GM23248 (cell line): ENCODE data around the gene CIPC. TPM values are rescaled to one million over a fixed set of nuclear protein-coding genes. Genes with fewer than 3 reads are reported as not detected.

ENCODE experiments used
- DNase-seq: peaks from one replicate; pipeline ENCODE4 v3.0.0-alpha.2; 2015
- H2AFZ ChIP-seq: fragments of 200-600 bp; sonication (generic); 2 replicates; pipeline ENCODE4 v1.6.1; 2016; ENCODE audit warnings: antibody characterized with exemption
- H3F3A ChIP-seq: fragments of 200-600 bp; sonication (generic); 2 replicates; pipeline ENCODE4 v1.6.1; 2016; ENCODE audit warnings: mild to moderate bottlenecking, antibody characterized with exemption, mixed run types; ENCODE audit not compliant: insufficient read depth
- H3K27ac ChIP-seq: fragments of 200-600 bp; sonication (generic); 2 replicates; pipeline ENCODE4 v1.5.1; 2016; ENCODE audit warnings: mild to moderate bottlenecking
- H3K27me3 ChIP-seq: fragments of 200-600 bp; sonication (generic); replicated peaks from 2 replicates; pipeline ENCODE4 v1.6.1; 2016; ENCODE audit warnings: mild to moderate bottlenecking; ENCODE audit not compliant: insufficient read depth
- H3K36me3 ChIP-seq: fragments of 200-600 bp; sonication (generic); 2 replicates; pipeline ENCODE4 v1.6.1; 2016; ENCODE audit warnings: low read depth, mild to moderate bottlenecking
- H3K4me1 ChIP-seq: fragments of 200-600 bp; sonication (generic); 2 replicates; pipeline ENCODE4 v1.6.1; 2016; ENCODE audit warnings: mild to moderate bottlenecking; ENCODE audit not compliant: insufficient read depth
- H3K4me2 ChIP-seq: fragments of 200-600 bp; sonication (generic); one replicate; pipeline ENCODE4 v1.6.1; 2016; ENCODE audit warnings: mild to moderate bottlenecking; ENCODE audit not compliant: unreplicated experiment
- H3K4me3 ChIP-seq: fragments of 200-600 bp; sonication (generic); 2 replicates; pipeline ENCODE4 v1.5.1; 2016; ENCODE audit warnings: mild to moderate bottlenecking
- H3K79me2 ChIP-seq: fragments of 200-600 bp; sonication (generic); 2 replicates; pipeline ENCODE4 v1.6.1; 2016; ENCODE audit warnings: mild to moderate bottlenecking; ENCODE audit not compliant: insufficient read depth
- H3K9ac ChIP-seq: fragments of 200-600 bp; sonication (generic); 2 replicates; pipeline ENCODE4 v1.6.1; 2016; ENCODE audit warnings: mild to moderate bottlenecking
- H3K9me2 ChIP-seq: fragments of 200-600 bp; sonication (generic); 2 replicates; pipeline ENCODE4 v1.6.1; 2016; ENCODE audit warnings: mixed run types, mild to moderate bottlenecking, moderate library complexity; ENCODE audit not compliant: insufficient read depth
- H3K9me3 ChIP-seq: fragments of 200-600 bp; sonication (generic); one replicate; pipeline ENCODE4 v1.6.1; 2017; ENCODE audit warnings: low read depth
- H4K20me1 ChIP-seq: fragments of 200-600 bp; sonication (generic); 2 replicates; pipeline ENCODE4 v1.6.0; 2016; ENCODE audit not compliant: insufficient read depth
- EZH2 ChIP-seq: fragments of 200-600 bp; sonication (generic); IDR thresholded peaks from 2 replicates; pipeline ENCODE4 v1.6.1; 2018; ENCODE audit warnings: antibody characterized with exemption, mild to moderate bottlenecking; ENCODE audit not compliant: insufficient read depth, poor library complexity, severe bottlenecking
- EZH2phosphoT487 ChIP-seq: fragments of 200-600 bp; sonication (generic); IDR thresholded peaks from 2 replicates; pipeline ENCODE4 v1.6.1; 2018; ENCODE audit warnings: antibody characterized with exemption, moderate library complexity, mild to moderate bottlenecking, low read depth; ENCODE audit not compliant: insufficient read depth
- WGBS, 2 experiments: methylation state at CpG; one replicate each; pipeline ENCODE4 v1.1.6; 2015 to 2017; ENCODE audit warnings: low lambda C conversion rate in 2 of 2, low coverage in 1 of 2; ENCODE audit errors: missing lambda C conversion rate in 2 of 2; 5-methylcytosine and 5-hydroxymethylcytosine counted together
- in situ Hi-C: fragments of 300-500 bp; cut with MboI; formaldehyde crosslinking; loops from 2 replicates; pipeline ENCODE4 v1.15.0; 2020
- polyA plus RNA-seq: library from polyadenylated mRNA; unstranded; fragments of >200 nt; fragmentation: Nextera tagmentation; extraction: Ambion mirVana; gene quantifications from 2 replicates; pipeline ENCODE4 v1.2.1, GENCODE V29; 2016
- total RNA-seq: library from RNA; depleted of rRNA; stranded (reverse); fragments of >200 nt; shearing (Covaris generic); gene quantifications from 2 replicates; pipeline ENCODE4 v1.2.3, GENCODE V29; 2014

CIPC gene
- total and polyA plus RNA-seq, 2 experiments from 2014 or later, result 5.5 to 10.8 TPM

DNA sequence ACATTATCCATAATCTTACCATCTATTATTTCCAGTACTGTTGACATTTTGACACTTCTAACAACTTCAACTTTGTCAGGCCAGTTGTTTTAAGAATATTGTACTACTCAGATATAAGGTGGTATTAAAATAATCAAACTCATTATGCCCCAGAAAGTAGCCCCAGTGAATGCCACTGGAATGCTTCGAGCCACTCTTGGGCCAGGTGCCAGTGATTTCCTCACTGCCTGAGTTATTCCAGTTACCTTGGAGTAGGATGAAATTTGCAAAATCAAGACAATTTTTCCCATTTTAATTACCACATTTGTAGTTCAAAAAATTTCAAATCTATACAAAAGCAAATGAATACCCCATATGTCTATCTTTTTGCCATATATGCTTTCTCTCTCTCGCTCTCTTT lies 9.2 kb downstream of the CIPC start:
- Histone ChIP-seq H3K9me3 (no peaks in the 10 kb centered on the region), H3K4me3 (no peak overlapping the region), H2AFZ (no peak overlapping the region), H3K27ac (no peak overlapping the region), H3K27me3 (no peaks in the 10 kb centered on the region), H3K36me3 (peaks cover 7% of the 10 kb centered on the region; the same call in 1 of the 2 replicates), H3K9me2 (no peaks in the 10 kb centered on the region), H3K4me1 (no peaks in the 10 kb centered on the region), H3K79me2 (peaks cover 23% of the 10 kb centered on the region; the same call in 1 of the 2 replicates), H3K4me2 (no peak overlapping the region), H3K9ac (no peak overlapping the region), H4K20me1 (no peaks in the 10 kb centered on the region), H3F3A (no peaks in the 10 kb centered on the region)
- DNase-seq, result peak; percentile 21
- TF ChIP-seq EZH2, result no peak
- in situ Hi-C loops, result no loop called here
- WGBS, 2 experiments, result 73 to 79% methylated on average over 2 of the region's 2 CpGs

- no peak overlapping the region for H3K9ac ChIP-seq
- no peaks in the 10 kb centered on the region for H3K9me2 ChIP-seq
- H3K36me3 ChIP-seq, result peaks cover 9% of the 10 kb centered on the region; the same call in 1 of the 2 replicates
- no peaks in the 10 kb centered on the region for H4K20me1 ChIP-seq
- no peak overlapping the region for H3K4me3 ChIP-seq
- peaks cover 11% of the 10 kb centered on the region; the same call in 1 of the 2 replicates for H3K79me2 ChIP-seq
- no peak overlapping the region for H2AFZ ChIP-seq
- 81 to 83% methylated on average over 2 of the region's 2 CpGs for WGBS, 2 experiments
- H3K27me3 ChIP-seq, result no peaks in the 10 kb centered on the region
- H3K4me1 ChIP-seq, result no peaks in the 10 kb centered on the region
- in situ Hi-C loops, result no loop called here
- H3K4me2 ChIP-seq, result no peak overlapping the region
- no peak for DNase-seq
- no peaks in the 10 kb centered on the region for H3K9me3 ChIP-seq
- H3F3A ChIP-seq, result no peaks in the 10 kb centered on the region
- no peak overlapping the region for H3K27ac ChIP-seq
- TF ChIP-seq EZH2phosphoT487 (no peak), EZH2 (no peak)
Observed at GRCh38 chr14:77108753-77109152, 10.7 kb downstream of the CIPC start.

DNA sequence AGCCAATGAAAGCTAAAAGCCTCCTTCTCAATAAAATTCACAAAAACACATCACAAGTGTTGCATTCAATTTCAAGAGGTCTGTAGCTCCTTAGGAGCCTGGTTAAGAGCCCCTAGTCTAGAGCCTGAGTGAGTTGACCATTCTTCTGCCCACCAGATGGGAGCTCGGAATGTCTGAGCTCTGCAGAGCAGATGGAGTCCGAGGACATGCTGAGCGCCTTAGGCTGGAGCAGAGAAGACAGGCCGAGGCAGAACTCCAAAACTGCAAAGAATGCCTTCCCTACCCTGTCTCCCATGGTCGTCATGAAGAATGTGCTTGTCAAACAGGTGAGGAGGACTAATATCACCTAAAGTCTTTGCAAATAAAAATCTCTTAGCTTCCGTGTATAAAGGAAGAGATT lies 11.6 kb downstream of the CIPC start:
- DNase-seq, result no peak
- in situ Hi-C loops, result no loop called here
- Histone ChIP-seq H4K20me1 (no peaks in the 10 kb centered on the region), H3K9ac (no peak overlapping the region), H3K79me2 (peaks cover 2% of the 10 kb centered on the region; the same call in 1 of the 2 replicates), H3K9me2 (no peaks in the 10 kb centered on the region), H3K4me3 (no peak overlapping the region), H3K4me2 (no peak overlapping the region), H3K9me3 (no peaks in the 10 kb centered on the region), H3K27ac (no peak overlapping the region), H3K27me3 (no peaks in the 10 kb centered on the region), H2AFZ (no peak overlapping the region), H3K36me3 (peaks cover 13% of the 10 kb centered on the region; the same call in 1 of the 2 replicates), H3K4me1 (no peaks in the 10 kb centered on the region), H3F3A (no peaks in the 10 kb centered on the region)
- 67 to 77% methylated on average over 6 of the region's 6 CpGs for WGBS, 2 experiments
- TF ChIP-seq EZH2phosphoT487, result no peak

GRCh38 chr14:77110286-77110685 lies 12.2 kb downstream of the CIPC start:
- WGBS, 2 experiments, result 93 to 100% methylated on average over 1 of the region's 1 CpG
- Histone ChIP-seq H3K27ac (no peak overlapping the region), H4K20me1 (no peaks in the 10 kb centered on the region), H3K4me3 (no peak overlapping the region), H3K27me3 (no peaks in the 10 kb centered on the region), H3K4me1 (no peaks in the 10 kb centered on the region), H3K9ac (no peak overlapping the region), H3K4me2 (no peak overlapping the region), H3K79me2 (no peaks in the 10 kb centered on the region), H2AFZ (no peak overlapping the region), H3F3A (no peaks in the 10 kb centered on the region), H3K36me3 (peaks cover 16% of the 10 kb centered on the region; the same call in 1 of the 2 replicates), H3K9me3 (no peaks in the 10 kb centered on the region), H3K9me2 (no peaks in the 10 kb centered on the region)
- no peak for DNase-seq
- in situ Hi-C loops, result no loop called here
- TF ChIP-seq EZH2 (no peak), EZH2phosphoT487 (no peak)

GRCh38 chr14:77111021-77111420 lies 13.0 kb downstream of the CIPC start:
- no peaks in the 10 kb centered on the region for H3K4me1 ChIP-seq
- H3K4me2 ChIP-seq, result no peak overlapping the region
- no peak overlapping the region for H3K4me3 ChIP-seq
- no peaks in the 10 kb centered on the region for H3K9me3 ChIP-seq
- TF ChIP-seq EZH2phosphoT487 (no peak), EZH2 (no peak)
- H3K79me2 ChIP-seq, result no peaks in the 10 kb centered on the region
- in situ Hi-C loops, result no loop called here
- peaks cover 13% of the 10 kb centered on the region; the same call in 1 of the 2 replicates for H3K36me3 ChIP-seq
- no peaks in the 10 kb centered on the region for H3K27me3 ChIP-seq
- H4K20me1 ChIP-seq, result no peaks in the 10 kb centered on the region
- peak overlapping the region; percentile 30; the same call in 1 of the 2 replicates for H2AFZ ChIP-seq
- no peaks in the 10 kb centered on the region for H3F3A ChIP-seq
- H3K9ac ChIP-seq, result no peak overlapping the region
- no peaks in the 10 kb centered on the region for H3K9me2 ChIP-seq
- peak; percentile 39 for DNase-seq
- peak overlapping the region; percentile 34; the same call in 1 of the 2 replicates for H3K27ac ChIP-seq
- WGBS, 2 experiments, result 40 to 44% methylated on average over 5 of the region's 5 CpGs
